ENCODE measurements around the gene SLC27A3.

DNA sequence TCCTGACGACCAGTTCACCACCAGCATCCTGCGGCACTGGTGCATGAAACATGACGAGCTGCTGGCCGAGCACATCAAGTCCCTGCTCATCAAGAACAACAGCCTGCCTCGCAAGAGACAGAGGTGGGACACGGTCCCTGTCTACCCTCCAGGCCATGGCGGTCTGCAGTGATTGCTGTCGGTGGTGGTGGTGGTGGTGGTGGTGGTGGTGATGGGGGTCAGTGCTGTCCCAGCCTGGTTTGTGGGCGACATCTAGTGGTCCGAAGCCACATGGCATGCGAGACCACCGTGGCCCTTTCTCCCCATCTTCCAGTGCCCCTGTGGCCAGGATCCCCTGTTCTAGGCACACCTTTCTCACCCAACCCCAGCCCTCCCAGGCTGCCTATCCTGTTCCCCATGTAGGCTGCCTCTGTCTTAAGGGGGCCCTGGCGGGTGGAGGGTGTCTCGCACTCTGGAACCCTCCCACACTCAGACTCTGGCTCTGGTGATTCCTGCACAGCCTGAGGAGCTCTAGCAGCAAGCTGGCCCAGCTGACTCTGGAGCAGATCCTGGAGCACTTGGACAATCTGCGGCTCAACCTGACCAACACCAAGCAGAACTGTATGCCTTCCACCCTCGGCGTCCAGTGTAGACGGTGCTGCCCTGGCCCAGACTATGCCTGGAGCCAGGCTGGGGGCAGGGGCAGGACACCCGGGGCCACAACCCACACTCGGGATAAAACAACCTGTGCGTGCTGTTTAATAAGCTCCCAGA is 3.2 kb upstream of the SLC27A3 start:
- TF ChIP-seq, protein P1, sequence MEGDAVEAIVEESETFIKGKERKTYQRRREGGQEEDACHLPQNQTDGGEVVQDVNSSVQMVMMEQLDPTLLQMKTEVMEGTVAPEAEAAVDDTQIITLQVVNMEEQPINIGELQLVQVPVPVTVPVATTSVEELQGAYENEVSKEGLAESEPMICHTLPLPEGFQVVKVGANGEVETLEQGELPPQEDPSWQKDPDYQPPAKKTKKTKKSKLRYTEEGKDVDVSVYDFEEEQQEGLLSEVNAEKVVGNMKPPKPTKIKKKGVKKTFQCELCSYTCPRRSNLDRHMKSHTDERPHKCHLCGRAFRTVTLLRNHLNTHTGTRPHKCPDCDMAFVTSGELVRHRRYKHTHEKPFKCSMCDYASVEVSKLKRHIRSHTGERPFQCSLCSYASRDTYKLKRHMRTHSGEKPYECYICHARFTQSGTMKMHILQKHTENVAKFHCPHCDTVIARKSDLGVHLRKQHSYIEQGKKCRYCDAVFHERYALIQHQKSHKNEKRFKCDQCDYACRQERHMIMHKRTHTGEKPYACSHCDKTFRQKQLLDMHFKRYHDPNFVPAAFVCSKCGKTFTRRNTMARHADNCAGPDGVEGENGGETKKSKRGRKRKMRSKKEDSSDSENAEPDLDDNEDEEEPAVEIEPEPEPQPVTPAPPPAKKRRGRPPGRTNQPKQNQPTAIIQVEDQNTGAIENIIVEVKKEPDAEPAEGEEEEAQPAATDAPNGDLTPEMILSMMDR (IDR thresholded peaks at IDR 0.05; ENCODE audit: low read depth, low read length): peak; percentile 34
- TF ChIP-seq, protein P2, sequence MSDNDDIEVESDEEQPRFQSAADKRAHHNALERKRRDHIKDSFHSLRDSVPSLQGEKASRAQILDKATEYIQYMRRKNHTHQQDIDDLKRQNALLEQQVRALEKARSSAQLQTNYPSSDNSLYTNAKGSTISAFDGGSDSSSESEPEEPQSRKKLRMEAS (IDR thresholded peaks at IDR 0.05; ENCODE audit: low read depth, low read length): peak; percentile 49
